Right lung (tissue), 5 donors: ENCODE data around the gene ATF2. TPM values are rescaled to one million over a fixed set of nuclear protein-coding genes. Genes with fewer than 3 reads are reported as not detected.
"Not testable (repeated sequence)": the region's sequence is repeated elsewhere in the genome, so short reads cannot be mapped to it uniquely, and the experiment has no call there.

Experiments
- DNase-seq, 2 donors: peaks; one replicate each; pipeline ENCODE4 v3.0.0-alpha.2; 2013
- polyA plus RNA-seq, 5 donors: library from polyadenylated mRNA; unstranded; fragments of 120-200 nt; gene quantifications; one replicate each; pipeline versions ENCODE4 v1.2.1 to v1.2.3, GENCODE V29; 2013; ENCODE audit warnings: inconsistent platforms in 1 of 5, low replicate concordance in 1 of 5; ENCODE audit not compliant: insufficient read length in 5 of 5, insufficient read depth in 1 of 5

The ATF2 gene
- polyA plus RNA-seq, 5 donors: 43.8 to 76.6 (median 68.2) TPM

DNA sequence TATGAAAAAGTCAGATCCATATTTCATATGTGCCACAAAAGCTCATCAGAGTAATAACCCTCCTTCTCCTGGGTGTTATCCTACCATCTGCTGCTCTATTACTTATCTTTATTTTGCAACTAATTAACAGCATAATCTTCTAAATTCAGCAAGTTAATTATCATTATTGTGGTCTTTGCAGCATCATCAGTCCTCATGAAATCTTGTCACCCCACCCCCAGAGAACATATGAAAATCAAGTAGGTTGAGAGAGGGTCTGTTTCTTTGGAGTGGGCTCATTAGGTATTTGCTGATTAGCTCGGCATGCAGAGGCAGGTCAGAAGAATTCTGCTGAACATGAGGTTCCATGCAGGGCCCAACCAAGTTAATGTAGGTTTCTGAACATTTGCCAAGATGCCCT, 64.8 kb downstream of the ATF2 start:
- no peak for DNase-seq

DNA sequence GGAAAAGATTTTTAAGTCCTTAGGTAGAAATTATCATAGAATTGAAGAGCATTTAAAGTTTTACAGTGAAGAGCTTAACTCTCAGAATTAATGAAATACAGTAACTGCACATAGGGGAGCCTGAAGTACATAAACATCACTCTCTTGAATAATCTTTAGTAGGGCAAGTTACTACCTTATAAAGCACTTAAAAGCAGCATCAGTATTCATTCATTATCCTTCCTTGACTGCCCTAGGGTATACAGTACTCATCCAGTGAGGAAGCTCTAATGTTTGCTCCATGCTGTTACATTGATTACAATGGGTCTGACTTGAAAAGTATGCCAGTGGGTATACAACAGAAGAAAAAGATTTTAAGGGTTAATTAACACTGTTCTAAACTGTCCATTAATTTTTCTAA, 66.5 kb downstream of the ATF2 start:
- DNase-seq: no peak

DNA sequence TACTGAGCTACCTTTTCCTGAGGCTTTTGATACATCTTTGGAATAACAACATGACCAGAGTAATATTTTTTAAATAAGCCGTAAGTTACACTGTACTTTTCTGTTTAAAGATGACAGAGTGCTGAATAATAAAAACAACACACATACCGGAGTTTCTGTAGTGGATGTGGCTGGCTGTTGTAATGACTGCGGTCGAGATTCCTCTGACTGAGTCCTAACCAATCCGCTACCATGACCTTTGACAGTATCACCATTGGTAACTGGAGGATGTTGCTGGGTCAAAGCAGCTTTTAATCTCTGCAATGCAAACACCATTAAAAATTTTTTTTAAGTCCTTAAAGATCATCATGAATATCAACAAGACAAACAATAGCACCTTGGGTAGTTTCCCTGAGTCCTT, 70.7 kb downstream of the ATF2 start:
- no peak for DNase-seq

DNA sequence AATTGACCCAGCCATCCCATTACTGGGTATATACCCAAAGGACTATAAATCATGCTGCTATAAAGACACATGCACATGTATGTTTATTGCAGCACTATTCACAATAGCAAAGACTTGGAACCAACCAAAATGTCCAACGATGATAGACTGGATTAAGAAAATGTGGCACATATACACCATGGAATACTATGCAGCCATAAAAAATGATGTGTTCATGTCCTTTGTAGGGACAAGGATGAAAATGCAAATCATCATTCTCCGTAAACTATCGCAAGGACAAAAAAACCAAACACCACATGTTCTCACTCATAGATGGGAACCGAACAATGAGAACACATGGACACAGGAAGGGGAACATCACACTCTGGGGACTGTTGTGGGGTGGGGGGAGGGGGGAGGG, 83.9 kb downstream of the ATF2 start:
- not testable (repeated sequence) for DNase-seq

DNA sequence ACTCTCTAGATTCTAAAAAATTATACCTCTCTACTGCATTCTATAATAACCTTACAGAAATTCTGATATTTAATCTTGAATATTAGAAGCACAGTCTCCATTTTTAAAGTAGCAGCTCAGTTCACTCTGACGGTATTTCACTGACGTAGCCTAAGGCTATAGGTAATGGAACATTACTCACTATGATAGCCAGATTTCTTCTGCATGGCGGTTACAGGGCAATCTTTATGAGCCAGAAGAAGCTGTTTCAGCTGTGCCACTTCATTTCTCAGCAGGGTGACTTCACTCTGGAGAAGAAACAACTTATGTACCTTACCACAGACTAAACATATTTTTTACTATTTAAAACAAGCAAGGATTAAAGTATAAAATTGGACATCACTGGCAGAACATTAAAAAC, 87.5 kb downstream of the ATF2 start:
- no peak for DNase-seq

DNA sequence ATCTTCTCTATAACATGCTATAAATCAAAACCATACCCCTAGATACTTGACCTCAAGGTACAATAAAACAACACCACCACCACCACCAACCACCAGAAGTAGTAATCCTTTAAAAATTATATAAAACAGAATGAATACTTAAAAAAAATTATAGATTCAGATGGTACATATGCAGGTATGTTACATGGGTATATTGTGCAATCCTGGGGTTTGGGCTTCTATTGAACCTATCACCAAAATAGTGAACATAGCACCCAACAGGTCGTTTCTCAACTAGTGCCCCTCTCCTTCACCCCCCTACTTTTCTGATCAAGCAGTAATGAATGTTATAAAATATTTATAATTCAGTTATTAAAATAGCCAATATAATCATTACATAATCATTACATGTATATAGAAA, 91.7 kb downstream of the ATF2 start:
- DNase-seq: no peak

DNA sequence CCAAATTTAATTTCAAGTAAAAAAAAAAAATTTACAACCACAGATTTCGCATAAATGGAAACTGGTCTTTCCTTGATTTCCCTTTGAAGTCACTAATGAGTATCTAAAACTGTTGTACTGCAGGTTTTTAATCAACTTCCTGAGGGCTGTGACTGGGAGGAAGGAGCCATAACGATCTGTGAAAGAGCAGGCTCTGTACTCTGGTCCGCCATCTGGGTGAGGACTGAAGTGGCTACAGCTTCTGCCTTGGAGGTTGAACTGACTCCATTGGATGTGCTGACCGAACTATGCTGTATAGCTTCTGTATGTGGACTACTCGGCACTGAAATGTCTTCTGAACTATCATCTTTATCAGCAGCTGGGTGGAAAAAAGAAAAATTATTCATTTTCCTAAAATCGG, 93.5 kb downstream of the ATF2 start:
- no peak for DNase-seq

DNA sequence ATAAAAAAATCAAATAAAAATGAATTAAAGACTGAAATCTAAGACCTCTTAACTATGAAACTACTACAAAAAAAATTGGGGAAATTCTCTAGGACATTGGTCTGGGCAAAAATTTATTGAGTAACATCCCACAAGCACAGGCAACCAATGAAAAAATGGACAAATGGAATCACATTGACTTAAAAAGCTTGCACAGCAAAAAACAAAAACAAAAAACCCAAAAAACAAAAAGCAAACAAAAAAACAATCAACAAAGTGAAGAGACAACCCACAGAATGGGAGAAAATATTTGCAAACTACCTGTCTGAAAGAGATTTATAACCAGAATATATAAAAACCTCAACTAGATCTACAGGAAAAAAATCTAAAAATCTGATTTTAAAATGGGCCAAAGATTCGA, 99.5 kb downstream of the ATF2 start:
- no peak for DNase-seq

DNA sequence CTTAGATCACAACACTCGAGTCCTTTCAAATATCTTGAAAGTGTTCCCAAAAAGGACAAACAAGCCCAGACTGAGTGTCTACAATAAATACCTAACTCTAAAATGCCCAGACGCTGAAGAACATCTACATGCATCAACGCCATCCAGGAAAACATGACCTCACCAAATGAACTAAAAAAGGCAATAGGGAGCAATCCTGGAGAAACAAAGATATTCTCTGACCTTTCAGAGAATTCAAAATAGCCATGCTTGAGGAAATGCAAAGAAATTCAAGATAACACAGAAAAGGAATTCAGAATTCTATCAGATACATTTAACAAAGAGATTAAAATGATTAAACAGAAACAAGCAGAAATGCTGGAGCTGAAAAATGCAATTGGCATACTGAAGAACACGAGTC, 101.6 kb downstream of the ATF2 start:
- DNase-seq: no peak

DNA sequence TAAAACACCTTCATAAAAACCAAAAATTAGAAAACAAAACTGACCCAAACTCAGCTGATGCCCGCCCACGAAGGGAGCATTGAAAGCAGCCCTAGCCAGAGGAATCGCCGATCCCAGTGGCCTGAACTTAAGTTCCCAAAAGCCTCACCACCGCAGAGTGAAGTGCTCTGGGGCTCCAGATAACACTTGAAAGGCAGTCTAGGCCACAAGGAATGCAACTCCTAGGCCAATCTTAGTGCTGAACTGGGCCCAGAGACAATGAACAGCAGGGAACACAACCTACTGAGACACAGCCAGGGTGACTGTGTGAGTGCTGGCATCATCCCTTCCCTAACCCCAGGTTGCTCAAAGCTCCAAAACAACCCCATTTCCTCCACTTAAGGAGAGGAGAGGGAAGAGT, 103.2 kb downstream of the ATF2 start:
- DNase-seq: no peak

DNA sequence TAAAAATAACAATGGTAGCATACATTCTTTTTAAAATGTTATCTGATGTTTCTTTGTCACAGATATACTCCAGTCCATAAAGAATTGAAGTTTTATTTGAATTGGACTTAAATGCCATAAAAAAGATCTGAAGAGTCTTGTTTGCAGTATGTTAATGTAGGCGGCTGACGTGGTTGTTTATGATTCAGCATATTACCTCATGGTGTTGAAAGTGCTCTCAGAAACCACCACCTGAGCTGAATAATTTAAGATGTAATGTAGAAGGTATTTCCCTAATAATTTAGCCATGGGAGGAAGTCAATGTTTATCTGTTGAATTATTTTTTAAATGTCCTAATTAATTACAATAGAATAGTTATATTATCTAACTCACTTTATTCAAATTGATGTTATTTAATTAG, 104.3 kb downstream of the ATF2 start:
- no peak for DNase-seq

DNA sequence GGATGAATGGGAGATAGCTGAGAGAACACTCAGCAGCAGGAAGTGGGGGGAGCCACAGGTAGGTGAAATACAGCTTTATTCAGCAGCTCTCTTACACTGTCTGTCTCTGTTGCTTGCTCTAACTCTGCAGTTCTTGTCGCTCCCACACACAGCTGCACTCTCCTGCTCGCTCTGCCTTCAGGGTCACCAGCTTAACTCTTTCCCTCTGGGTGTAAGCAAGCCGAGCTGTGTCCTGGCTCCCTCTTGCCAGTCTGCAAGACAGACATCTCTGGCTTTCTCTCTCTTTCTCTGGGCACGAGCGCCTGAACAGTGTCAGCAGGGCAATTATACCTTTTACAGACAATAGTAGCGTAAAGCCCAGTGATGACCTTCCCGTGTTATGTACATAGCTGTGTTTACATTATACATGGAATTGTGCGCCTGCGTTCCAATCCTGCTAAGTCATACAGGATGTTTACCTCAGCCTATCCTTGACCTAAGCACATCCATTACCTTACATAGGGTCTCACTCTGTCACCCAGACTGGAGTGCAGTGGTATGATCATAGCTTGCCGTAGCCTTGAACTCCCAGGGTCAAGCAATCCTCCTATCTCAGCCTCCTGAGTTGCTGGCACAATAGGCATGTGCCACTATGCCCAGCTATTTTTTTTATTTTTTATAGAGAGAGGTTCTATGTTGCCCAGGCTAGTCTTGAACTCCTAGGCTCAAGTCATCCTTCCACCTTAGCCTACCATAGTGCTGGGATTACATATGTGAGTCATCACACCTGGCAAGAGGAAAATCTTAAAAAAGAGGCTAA, 105.0 kb downstream of the ATF2 start:
- no peak for DNase-seq

DNA sequence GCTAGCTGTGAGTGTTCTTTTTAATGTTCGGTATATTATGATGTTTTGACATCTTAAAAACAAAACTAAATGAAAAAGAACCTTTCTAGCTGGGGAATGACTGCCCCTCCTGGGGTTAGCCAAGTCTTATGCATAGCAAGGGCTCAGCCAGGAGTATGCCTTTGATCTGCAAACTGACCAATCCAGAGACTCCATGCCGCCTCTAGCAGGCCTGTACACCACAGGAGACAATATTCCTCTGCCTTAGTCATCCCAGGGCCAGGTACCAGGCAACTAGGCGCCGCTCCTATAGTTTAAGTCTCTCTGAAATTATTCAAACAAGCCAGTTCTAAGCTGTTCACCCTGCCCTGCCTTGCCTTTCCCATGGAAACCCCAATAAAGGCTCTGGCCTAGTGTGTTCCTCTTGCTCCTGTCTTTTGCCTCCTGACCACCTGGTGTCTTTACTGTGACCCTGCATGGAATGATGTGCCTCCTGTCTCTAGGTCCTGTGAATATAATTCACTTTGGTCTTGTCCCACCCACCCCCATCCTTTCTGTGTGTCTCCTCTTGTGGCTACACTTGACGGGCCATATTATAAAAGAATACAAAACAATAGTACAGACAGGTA, 110.8 kb downstream of the ATF2 start:
- DNase-seq: no peak

DNA sequence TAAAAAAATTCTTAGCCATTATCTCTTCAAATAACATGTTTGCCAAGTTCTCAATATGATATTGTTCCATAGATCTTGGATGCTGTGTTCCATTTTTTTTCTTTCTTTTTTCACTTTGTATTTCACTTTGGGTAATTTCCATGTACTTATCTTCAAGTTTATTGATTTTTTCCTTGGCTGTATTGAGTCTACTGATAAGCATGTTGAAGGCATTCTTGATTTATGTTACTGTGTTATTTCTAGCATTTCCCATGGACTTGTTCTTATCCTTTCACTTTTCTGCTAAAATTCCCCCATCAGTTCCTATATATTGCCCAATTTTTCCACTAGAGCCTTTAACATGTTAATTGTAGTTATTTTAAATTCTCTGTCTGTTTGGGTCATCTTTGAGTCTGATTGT, 112.0 kb downstream of the ATF2 start:
- DNase-seq: no peak

DNA sequence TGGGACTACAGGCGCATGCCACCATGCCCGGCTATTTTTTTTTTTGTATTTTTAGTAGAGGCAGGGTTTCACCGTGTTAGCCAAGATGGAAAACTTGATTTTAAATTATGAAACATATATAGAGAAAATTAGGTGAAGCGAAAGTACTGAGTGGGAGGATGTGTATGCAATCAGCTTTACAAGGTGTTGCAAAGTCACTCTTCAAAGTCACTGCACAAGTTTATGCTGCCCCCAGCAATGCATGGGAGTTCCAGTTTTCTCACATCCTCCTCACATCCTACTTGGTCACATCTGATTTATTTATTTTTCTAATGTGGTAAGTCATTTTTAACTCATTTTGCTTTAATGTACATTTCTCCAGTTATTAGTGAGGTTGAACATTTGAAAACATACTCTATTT, 113.7 kb downstream of the ATF2 start:
- no peak for DNase-seq

DNA sequence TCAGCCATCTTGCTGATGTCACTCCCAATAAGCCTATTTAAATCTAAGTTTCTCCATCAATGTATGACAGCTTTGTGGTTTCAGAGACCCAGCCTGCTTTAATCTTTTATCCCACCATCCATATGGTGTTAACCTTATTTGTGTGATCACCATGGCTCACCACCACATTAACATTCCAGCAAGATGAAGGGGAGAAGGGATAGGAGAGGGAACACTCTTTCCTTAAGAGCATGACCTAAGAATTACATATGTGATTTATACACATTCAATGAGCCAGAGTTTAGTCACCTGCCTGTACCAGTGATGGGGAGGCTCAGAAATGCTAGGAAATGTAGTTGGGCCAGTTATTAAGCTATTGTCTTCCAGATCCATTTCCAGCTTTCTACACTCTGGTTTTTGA, 118.3 kb downstream of the ATF2 start:
- DNase-seq: no peak

DNA sequence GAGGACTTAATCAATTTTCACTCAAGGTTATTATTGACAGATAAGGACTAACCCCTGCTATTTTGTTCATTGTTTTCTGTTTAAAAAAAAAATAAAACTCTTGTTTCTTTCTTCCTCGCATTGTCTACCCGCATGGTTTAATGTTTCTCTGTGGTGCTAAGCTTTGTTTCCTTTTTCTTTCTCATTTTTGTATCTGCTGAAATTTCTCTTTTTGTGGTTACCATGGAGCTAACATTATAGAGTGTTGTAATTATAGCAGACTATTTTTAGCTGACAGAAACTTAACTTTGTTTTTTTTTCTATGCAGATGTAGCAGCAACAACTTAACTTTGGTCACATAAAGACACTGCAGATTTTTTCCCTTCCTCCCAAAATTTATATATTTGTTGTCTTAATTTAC, 119.7 kb downstream of the ATF2 start:
- DNase-seq: no peak

DNA sequence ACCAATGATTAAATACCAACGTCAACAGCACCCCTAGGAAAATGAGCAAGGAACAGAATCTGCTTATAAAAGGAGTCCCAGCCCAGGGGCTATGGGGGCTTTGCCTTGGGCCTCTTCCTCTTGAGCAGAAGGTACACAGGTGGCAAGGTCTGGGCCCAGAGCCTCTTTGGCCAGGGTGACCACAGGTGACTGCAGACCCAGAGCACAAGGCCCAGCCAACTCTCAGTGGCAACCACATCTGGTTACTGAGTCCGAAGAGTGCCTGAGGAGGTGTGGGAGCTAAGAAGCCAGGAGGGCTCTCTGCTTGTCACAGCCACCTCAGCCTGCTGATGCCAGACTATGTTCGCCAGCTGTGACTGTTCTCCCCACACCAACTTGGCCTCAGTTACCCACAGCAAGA, 128.5 kb downstream of the ATF2 start:
- no peak for DNase-seq

DNA sequence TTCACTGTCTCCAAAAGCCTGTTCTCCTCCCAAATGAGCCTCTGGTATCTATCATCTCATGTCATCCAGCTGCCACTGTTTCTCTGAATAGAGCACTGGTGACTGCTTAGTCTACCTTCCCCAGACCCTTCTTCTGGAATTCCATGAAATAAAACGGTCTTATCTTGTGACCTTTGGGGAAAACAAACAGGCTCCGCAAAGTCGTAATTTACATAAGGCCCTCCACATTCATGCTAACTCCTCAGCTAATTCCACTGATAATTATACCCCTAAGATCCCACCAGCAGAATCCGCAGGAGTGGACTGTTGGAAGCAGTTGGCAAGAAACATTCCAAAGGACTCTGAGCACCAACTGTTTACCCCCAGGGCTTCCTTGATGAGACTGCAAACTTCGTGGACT, 129.0 kb downstream of the ATF2 start:
- DNase-seq: no peak

DNA sequence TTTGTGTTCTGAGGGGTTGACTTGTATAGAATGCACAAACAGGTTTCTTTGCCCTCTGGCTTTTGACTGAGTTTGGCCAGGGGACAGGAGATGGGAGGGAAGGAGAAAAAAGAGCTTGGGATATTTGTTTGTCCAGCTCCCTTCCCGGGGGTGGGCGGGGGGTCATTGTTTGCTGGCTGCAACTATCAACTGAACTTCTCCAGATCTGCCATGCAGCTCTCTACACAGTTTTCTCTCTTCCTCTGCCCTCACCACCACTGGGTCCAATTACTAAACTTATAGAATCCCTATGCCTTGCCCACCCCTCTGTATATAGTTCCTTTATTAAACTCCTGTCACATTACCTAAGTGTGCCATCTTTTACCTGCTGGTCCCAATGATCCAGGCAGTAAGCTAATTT, 130.1 kb downstream of the ATF2 start:
- no peak for DNase-seq

DNA sequence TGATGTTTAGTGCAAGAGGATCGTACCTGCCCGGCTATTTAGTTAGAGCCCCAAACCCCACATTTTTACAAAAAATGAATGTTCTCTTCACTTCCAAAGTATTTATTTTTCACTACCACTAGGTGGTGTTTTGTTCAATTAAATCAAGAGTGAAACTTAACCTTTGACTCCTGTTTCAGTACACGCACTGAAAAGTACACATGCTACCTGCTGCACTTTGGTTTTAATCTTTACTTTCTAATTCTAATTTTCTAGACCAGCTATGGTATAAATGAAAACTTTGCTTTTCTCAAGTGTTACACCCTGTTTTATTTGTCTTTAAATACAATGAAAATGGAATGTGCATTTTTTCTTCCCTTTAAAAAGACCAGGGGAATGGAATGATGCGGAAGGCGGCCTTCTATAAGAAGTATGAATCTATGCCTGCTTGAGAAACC, 131.4 kb downstream of the ATF2 start:
- peak in 1 of 2 donors; percentile 3 for DNase-seq

DNA sequence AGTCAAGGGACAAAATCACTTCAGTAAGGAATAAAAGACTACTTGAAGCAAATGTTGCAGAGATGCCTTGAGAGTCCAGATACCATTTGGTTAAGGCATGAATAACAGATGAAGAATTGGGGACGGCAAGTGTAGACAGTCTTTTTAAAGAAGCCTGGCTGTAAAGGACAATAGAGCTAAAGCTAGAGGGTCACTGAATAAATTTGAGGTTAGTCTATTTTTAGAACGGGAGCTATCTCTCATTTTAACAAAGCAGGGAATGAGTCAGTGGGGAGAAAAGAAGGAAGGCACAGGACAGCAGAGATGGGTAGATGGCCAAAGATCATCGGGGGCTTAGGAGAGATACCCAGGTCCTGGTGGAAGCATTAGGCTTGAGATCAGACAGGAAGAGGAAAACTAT, 132.2 kb downstream of the ATF2 start:
- no peak for DNase-seq

DNA sequence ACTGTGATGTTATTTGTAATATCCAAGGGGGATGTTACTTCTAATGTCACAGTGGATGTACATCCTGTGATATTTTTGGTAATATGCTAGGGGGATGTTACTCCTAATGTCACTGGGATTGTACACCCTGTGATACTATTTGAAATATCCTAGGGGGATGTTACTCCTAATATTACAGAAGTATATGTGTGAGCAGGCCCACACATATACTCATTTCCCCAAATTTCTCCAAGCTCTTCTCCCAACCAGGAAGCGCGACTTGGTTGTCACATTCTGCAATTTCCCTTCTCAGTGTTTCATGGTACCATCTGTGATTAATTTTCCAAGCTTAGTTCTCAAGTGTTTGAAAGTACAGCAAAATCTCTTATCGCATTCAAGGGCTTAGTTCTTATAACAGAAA, 133.3 kb downstream of the ATF2 start:
- no peak for DNase-seq
